GM23248 (cell line): ENCODE results near the gene GLOD4. TPM values are rescaled to one million over a fixed set of nuclear protein-coding genes. Genes with fewer than 3 reads are reported as not detected.

ENCODE experiments used
- DNase-seq: peaks from one replicate; pipeline ENCODE4 v3.0.0-alpha.2; 2015
- H2AFZ ChIP-seq: fragments of 200-600 bp; sonication (generic); 2 replicates; pipeline ENCODE4 v1.6.1; 2016; ENCODE audit warnings: antibody characterized with exemption
- H3F3A ChIP-seq: fragments of 200-600 bp; sonication (generic); 2 replicates; pipeline ENCODE4 v1.6.1; 2016; ENCODE audit warnings: mild to moderate bottlenecking, antibody characterized with exemption, mixed run types; ENCODE audit not compliant: insufficient read depth
- H3K27ac ChIP-seq: fragments of 200-600 bp; sonication (generic); 2 replicates; pipeline ENCODE4 v1.5.1; 2016; ENCODE audit warnings: mild to moderate bottlenecking
- H3K27me3 ChIP-seq: fragments of 200-600 bp; sonication (generic); replicated peaks from 2 replicates; pipeline ENCODE4 v1.6.1; 2016; ENCODE audit warnings: mild to moderate bottlenecking; ENCODE audit not compliant: insufficient read depth
- H3K36me3 ChIP-seq: fragments of 200-600 bp; sonication (generic); 2 replicates; pipeline ENCODE4 v1.6.1; 2016; ENCODE audit warnings: low read depth, mild to moderate bottlenecking
- H3K4me1 ChIP-seq: fragments of 200-600 bp; sonication (generic); 2 replicates; pipeline ENCODE4 v1.6.1; 2016; ENCODE audit warnings: mild to moderate bottlenecking; ENCODE audit not compliant: insufficient read depth
- H3K4me2 ChIP-seq: fragments of 200-600 bp; sonication (generic); one replicate; pipeline ENCODE4 v1.6.1; 2016; ENCODE audit warnings: mild to moderate bottlenecking; ENCODE audit not compliant: unreplicated experiment
- H3K4me3 ChIP-seq: fragments of 200-600 bp; sonication (generic); 2 replicates; pipeline ENCODE4 v1.5.1; 2016; ENCODE audit warnings: mild to moderate bottlenecking
- H3K79me2 ChIP-seq: fragments of 200-600 bp; sonication (generic); 2 replicates; pipeline ENCODE4 v1.6.1; 2016; ENCODE audit warnings: mild to moderate bottlenecking; ENCODE audit not compliant: insufficient read depth
- H3K9ac ChIP-seq: fragments of 200-600 bp; sonication (generic); 2 replicates; pipeline ENCODE4 v1.6.1; 2016; ENCODE audit warnings: mild to moderate bottlenecking
- H3K9me2 ChIP-seq: fragments of 200-600 bp; sonication (generic); 2 replicates; pipeline ENCODE4 v1.6.1; 2016; ENCODE audit warnings: mixed run types, mild to moderate bottlenecking, moderate library complexity; ENCODE audit not compliant: insufficient read depth
- H3K9me3 ChIP-seq: fragments of 200-600 bp; sonication (generic); one replicate; pipeline ENCODE4 v1.6.1; 2017; ENCODE audit warnings: low read depth
- H4K20me1 ChIP-seq: fragments of 200-600 bp; sonication (generic); 2 replicates; pipeline ENCODE4 v1.6.0; 2016; ENCODE audit not compliant: insufficient read depth
- EZH2 ChIP-seq: fragments of 200-600 bp; sonication (generic); IDR thresholded peaks from 2 replicates; pipeline ENCODE4 v1.6.1; 2018; ENCODE audit warnings: antibody characterized with exemption, mild to moderate bottlenecking; ENCODE audit not compliant: insufficient read depth, poor library complexity, severe bottlenecking
- EZH2phosphoT487 ChIP-seq: fragments of 200-600 bp; sonication (generic); IDR thresholded peaks from 2 replicates; pipeline ENCODE4 v1.6.1; 2018; ENCODE audit warnings: antibody characterized with exemption, moderate library complexity, mild to moderate bottlenecking, low read depth; ENCODE audit not compliant: insufficient read depth
- WGBS, 2 experiments: methylation state at CpG; one replicate each; pipeline ENCODE4 v1.1.6; 2015 to 2017; ENCODE audit warnings: low lambda C conversion rate in 2 of 2, low coverage in 1 of 2; ENCODE audit errors: missing lambda C conversion rate in 2 of 2; 5-methylcytosine and 5-hydroxymethylcytosine counted together
- in situ Hi-C: fragments of 300-500 bp; cut with MboI; formaldehyde crosslinking; loops from 2 replicates; pipeline ENCODE4 v1.15.0; 2020
- polyA plus RNA-seq: library from polyadenylated mRNA; unstranded; fragments of >200 nt; fragmentation: Nextera tagmentation; extraction: Ambion mirVana; gene quantifications from 2 replicates; pipeline ENCODE4 v1.2.1, GENCODE V29; 2016
- total RNA-seq: library from RNA; depleted of rRNA; stranded (reverse); fragments of >200 nt; shearing (Covaris generic); gene quantifications from 2 replicates; pipeline ENCODE4 v1.2.3, GENCODE V29; 2014

Gene GLOD4
- total and polyA plus RNA-seq, 2 experiments from 2014 or later = 67.7 to 76.3 TPM

GRCh38 chr17:726271-726919, 55.7 kb downstream of the GLOD4 start:
- Histone ChIP-seq H3K4me1 (no peaks in the 10 kb centered on the region), H3K27me3 (no peaks in the 10 kb centered on the region), H3K27ac (no peak overlapping the region), H3K9me3 (no peaks in the 10 kb centered on the region), H4K20me1 (no peaks in the 10 kb centered on the region), H3K79me2 (0 out of 2 replicates have a peak, but pooled peaks cover 6% of the 10 kb centered on the region), H3F3A (peaks cover 6% of the 10 kb centered on the region), H3K9ac (no peak overlapping the region), H2AFZ (no peak overlapping the region), H3K4me2 (no peak overlapping the region), H3K4me3 (no peak overlapping the region), H3K9me2 (no peaks in the 10 kb centered on the region), H3K36me3 (no peaks in the 10 kb centered on the region)
- no peak for DNase-seq
- WGBS, 2 experiments = 76 to 82% methylated on average over 20 of the region's 20 CpGs
- TF ChIP-seq EZH2phosphoT487 (no peak), EZH2 (no peak)
- in situ Hi-C loops = no loop called here

- H4K20me1 ChIP-seq = no peaks in the 10 kb centered on the region
- H2AFZ ChIP-seq = no peak overlapping the region
- H3K9ac ChIP-seq = no peak overlapping the region
- no peak overlapping the region for H3K4me3 ChIP-seq
- 85% methylated on average over 11 to 12 of the region's 12 CpGs for WGBS, 2 experiments
- no peak overlapping the region for H3K4me2 ChIP-seq
- H3K9me3 ChIP-seq = no peaks in the 10 kb centered on the region
- H3K27me3 ChIP-seq = no peaks in the 10 kb centered on the region
- no peaks in the 10 kb centered on the region for H3K36me3 ChIP-seq
- TF ChIP-seq EZH2 = no peak
- TF ChIP-seq EZH2phosphoT487 = no peak
- H3K9me2 ChIP-seq = no peaks in the 10 kb centered on the region
- H3K27ac ChIP-seq = no peak overlapping the region
- no peak for DNase-seq
- peaks cover 6% of the 10 kb centered on the region for H3F3A ChIP-seq
- in situ Hi-C loops = no loop called here
- no peaks in the 10 kb centered on the region for H3K79me2 ChIP-seq
- H3K4me1 ChIP-seq = no peaks in the 10 kb centered on the region
Observed at GRCh38 chr17:725746-726145, 56.3 kb downstream of the GLOD4 start.

- H2AFZ ChIP-seq = no peak overlapping the region
- H3K4me3 ChIP-seq = no peak overlapping the region
- H3K4me1 ChIP-seq = no peaks in the 10 kb centered on the region
- H3K9me3 ChIP-seq = no peaks in the 10 kb centered on the region
- no peaks in the 10 kb centered on the region for H4K20me1 ChIP-seq
- 92 to 97% methylated on average over 11 to 14 of the region's 14 CpGs for WGBS, 2 experiments
- no peaks in the 10 kb centered on the region for H3K9me2 ChIP-seq
- DNase-seq = no peak
- no peak overlapping the region for H3K4me2 ChIP-seq
- no peaks in the 10 kb centered on the region for H3K79me2 ChIP-seq
- H3F3A ChIP-seq = peaks cover 6% of the 10 kb centered on the region
- no peaks in the 10 kb centered on the region for H3K27me3 ChIP-seq
- TF ChIP-seq EZH2phosphoT487 (no peak), EZH2 (no peak)
- H3K27ac ChIP-seq = no peak overlapping the region
- in situ Hi-C loops = no loop called here
- no peaks in the 10 kb centered on the region for H3K36me3 ChIP-seq
- H3K9ac ChIP-seq = no peak overlapping the region
Observed at GRCh38 chr17:725084-725483, 57.0 kb downstream of the GLOD4 start.

- Histone ChIP-seq H2AFZ (no peak overlapping the region), H3K4me1 (no peaks in the 10 kb centered on the region), H3K36me3 (no peaks in the 10 kb centered on the region), H3F3A (peaks cover 6% of the 10 kb centered on the region), H3K79me2 (peaks cover 4% of the 10 kb centered on the region; the same call in 1 of the 2 replicates), H3K4me2 (no peak overlapping the region), H3K27ac (no peak overlapping the region), H3K9ac (no peak overlapping the region), H3K9me3 (no peaks in the 10 kb centered on the region), H4K20me1 (no peaks in the 10 kb centered on the region), H3K27me3 (no peaks in the 10 kb centered on the region), H3K4me3 (no peak overlapping the region), H3K9me2 (no peaks in the 10 kb centered on the region)
- 93 to 95% methylated on average over 5 of the region's 5 CpGs for WGBS, 2 experiments
- DNase-seq = no peak
- TF ChIP-seq EZH2phosphoT487 (no peak), EZH2 (no peak)
- in situ Hi-C loops = no loop called here
Observed at GRCh38 chr17:721540-721937, 60.5 kb downstream of the GLOD4 start.
